ENCODE results near the gene F10.
"Not testable (repeated sequence)": the region's sequence is repeated elsewhere in the genome, so short reads cannot be mapped to it uniquely, and the experiment has no call there.

F10 gene

GRCh38 chr13:113102727-113103126 lies 19.9 kb upstream of the F10 start:
- DNase-seq (ENCODE audit: low read depth), result no peak
- TF ChIP-seq CTCF (IDR thresholded peaks at IDR 0.05; ENCODE audit: control insufficient read depth, insufficient read depth, low read depth, low read length, missing control alignments), result no peak

DNA sequence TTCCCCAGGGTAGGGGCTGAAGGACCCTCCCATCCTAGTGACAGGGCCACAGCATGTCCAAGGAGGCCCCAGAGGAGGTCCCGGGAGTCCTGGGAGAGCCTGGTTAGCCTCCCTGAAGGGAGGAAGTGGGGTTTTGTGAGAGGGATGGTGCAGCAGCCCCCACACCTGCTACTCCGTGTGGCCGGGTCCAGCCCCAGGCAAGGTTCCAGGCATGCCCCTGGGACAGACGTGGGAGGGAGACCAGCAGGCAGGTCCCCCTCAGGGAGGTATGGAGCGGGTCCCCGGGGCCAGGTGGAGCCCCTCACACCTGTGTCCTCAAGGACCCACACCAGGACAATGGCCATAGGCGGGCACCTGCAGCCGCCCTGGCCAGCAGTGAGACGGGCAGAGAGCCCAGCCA lies 19.0 kb upstream of the F10 start:
- TF ChIP-seq CTCF (IDR thresholded peaks at IDR 0.05; ENCODE audit: control insufficient read depth, insufficient read depth, low read depth, low read length, missing control alignments), result no peak
- DNase-seq (ENCODE audit: low read depth), result no peak
- no peak overlapping the region for H3K4me3 ChIP-seq (ENCODE audit: control insufficient read depth, low read depth, low read length)

More at GRCh38 chr13:113102727-113103126, 19.9 kb upstream of the F10 start:
- no peak overlapping the region for H3K4me3 ChIP-seq (ENCODE audit: control insufficient read depth, low read depth, low read length)

DNA sequence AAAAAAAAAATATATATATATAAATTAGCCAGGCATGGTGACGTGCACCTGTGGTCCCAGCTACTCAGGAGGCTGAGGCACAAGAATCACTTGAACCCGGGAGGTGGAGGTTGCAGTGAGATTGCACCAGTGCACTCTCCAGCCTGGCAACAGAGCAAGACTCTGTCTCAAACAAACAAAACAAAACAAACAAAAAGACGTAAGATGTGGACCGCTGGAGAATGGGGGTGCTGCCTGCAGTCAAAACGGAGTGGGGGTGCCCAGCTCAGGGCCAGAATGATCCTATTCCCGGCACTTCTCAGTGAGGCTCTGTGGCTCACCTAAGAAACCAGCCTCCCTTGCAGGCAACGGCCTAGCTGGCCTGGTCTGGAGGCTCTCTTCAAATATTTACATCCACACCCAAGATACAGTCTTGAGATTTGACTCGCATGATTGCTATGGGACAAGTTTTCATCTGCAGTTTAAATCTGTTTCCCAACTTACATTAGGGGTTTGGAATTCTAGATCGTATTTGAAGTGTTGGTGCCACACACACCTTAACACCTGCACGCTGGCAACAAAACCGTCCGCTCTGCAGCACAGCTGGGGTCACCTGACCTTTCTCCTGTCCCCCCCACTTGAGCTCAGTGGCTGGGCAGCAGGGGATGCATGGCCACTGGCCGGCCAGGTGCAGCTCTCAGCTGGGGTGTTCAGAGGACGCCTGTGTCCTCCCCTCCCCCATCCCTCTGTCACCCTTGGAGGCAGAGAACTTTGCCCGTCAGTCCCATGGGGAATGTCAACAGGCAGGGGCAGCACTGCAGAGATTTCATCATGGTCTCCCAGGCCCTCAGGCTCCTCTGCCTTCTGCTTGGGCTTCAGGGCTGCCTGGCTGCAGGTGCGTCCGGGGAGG lies 17.3 kb upstream of the F10 start, which contains the start of gene F7:
TSS of gene F7 (plus strand) at position 760 of the 889 bp plus-strand sequence. CDS start at position 811, 51 bp downstream.
- DNase-seq (ENCODE audit: low read depth), result no peak
- TF ChIP-seq CTCF (IDR thresholded peaks at IDR 0.05; ENCODE audit: control insufficient read depth, insufficient read depth, low read depth, low read length, missing control alignments), result no peak
- no peak within 1 kb of the TSS for H3K4me3 ChIP-seq (ENCODE audit: control insufficient read depth, low read depth, low read length)

DNA sequence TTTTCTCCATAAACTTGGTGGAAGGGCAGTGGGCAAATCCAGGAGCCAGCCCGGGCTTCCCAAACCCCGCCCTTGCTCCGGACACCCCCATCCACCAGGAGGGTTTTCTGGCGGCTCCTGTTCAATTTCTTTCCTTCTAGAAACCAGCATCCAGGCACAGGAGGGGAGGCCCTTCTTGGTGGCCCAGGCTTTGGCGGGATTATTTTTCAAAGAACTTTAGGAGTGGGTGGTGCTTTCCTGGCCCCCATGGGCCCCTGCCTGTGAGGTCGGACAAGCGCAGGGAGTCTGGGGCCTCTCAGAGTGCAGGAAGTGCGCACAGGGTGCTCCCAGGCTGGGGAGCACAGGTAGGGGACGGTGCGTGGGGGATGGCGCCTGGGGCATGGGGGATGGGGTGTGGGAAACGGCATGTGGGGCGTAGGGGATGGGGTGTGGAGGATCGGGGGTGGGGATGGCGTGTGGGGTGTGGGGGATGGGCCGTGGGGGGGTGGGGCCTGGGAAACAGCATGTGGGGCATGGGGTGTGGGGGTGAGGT lies 16.6 kb upstream of the F10 start:
- no peak for DNase-seq (ENCODE audit: low read depth)
- H3K4me3 ChIP-seq (ENCODE audit: control insufficient read depth, low read depth, low read length), result no peak overlapping the region
- no peak for TF ChIP-seq CTCF (IDR thresholded peaks at IDR 0.05; ENCODE audit: control insufficient read depth, insufficient read depth, low read depth, low read length, missing control alignments)

DNA sequence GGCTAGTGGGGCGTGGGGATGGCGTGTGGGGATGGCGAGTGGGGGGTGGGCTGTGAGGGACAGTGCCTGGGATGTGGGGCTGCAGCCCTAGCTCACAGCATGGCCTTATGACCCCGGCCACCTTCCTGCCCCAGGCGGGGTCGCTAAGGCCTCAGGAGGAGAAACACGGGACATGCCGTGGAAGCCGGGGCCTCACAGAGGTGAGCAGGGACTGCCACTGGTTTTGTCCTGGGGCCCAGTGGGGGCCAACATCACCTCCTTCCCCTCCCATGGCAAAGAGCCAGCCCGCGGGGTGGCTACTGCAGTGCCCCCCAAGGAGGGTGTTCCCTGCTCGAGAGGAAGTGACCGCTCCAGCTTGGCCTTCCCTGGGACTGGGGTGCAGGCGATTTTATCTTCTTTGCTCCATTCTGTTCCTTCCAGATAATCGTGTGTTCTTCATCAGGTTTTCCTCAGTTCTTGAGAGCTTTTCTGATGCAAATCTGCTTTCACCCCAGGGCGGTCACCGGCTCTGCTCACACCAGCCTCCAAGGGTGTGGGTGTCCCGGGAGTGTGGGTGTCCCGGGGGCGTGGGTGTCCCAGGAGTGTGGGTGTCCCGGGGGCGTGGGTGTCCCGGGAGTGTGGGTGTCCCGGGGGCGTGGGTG lies 15.8 kb upstream of the F10 start:
- no peak overlapping the region for H3K4me3 ChIP-seq (ENCODE audit: control insufficient read depth, low read depth, low read length)
- DNase-seq (ENCODE audit: low read depth), result no peak
- no peak for TF ChIP-seq CTCF (IDR thresholded peaks at IDR 0.05; ENCODE audit: control insufficient read depth, insufficient read depth, low read depth, low read length, missing control alignments)

GRCh38 chr13:113108521-113108920 lies 14.1 kb upstream of the F10 start:
- DNase-seq (ENCODE audit: low read depth); H3K4me3 ChIP-seq (ENCODE audit: control insufficient read depth, low read depth, low read length): not testable (repeated sequence)
